Stimulated activated CD4-positive, alpha-beta T cell treated with anti-CD3 and anti-CD28 coated beads, Interleukin-4, amount 100 ng/mL, for 1 hour (primary cell): ENCODE results near the gene UBXN11.
A peak's percentile ranks its signal among the peaks of the same experiment; 100 is the strongest.

Experiments used
- DNase-seq: peaks from one replicate; pipeline ENCODE4 v3.0.0-alpha.2; 2020

Gene UBXN11

GRCh38 chr1:26283871-26284596, 22.4 kb downstream of the UBXN11 start:
- no peak for DNase-seq

- DNase-seq = no peak
Observed at GRCh38 chr1:26283279-26283853, 23.1 kb downstream of the UBXN11 start.

GRCh38 chr1:26282401-26282918, 24.0 kb downstream of the UBXN11 start:
- DNase-seq = no peak

- DNase-seq = no peak
Observed at GRCh38 chr1:26281971-26282370, 24.5 kb downstream of the UBXN11 start.

- DNase-seq = no peak
Observed at GRCh38 chr1:26281091-26281958, 25.1 kb downstream of the UBXN11 start.

- no peak for DNase-seq
Observed at GRCh38 chr1:26280333-26281042, 25.9 kb downstream of the UBXN11 start.

DNA sequence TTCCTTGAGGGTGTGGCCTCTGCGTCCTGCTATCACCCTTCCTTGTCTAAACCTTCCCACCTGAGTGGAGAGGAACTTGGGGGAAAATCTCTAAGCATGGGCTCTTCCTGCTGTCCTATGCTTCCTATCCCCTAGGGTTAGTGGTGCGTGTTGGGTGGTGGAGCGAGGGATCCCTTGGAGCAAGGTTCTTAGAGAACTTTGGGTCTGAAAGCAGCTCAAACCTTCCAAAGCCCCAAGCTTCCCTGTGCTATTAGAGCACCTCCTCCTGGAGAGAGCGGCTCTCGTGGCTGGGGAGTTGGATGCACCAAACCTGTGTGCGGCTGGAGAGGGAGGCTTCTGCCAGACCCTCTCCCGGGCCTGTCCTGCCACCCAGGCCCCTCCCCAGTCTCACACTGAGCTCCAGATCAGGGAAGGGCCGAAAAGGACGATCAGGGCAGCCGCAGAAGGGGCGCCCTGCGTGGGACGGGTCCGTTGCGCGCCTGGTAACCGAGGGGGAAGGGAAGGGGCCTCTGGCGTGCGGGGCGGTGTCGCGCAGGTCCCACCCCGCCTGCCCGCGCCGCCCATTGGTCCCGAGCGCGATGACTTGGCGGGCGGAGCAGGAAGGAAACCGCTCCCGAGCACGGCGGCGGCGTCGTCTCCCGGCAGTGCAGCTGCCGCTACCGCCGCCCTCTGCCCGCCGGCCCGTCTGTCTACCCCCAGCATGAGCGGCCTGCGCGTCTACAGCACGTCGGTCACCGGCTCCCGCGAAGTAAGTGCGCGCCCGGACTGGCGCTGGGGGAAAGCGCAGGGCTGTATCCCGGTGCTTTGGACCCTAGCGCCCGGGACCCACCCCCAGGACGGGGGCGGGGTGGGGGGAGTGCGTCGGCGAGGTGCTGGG, 26.7 kb downstream of the UBXN11 start, which contains the start of gene SH3BGRL3:
Gene SH3BGRL3 (plus strand): TSS at position 631 of the 877 bp plus-strand sequence. CDS start 70 bp downstream, at position 701.
- DNase-seq = peak; percentile 86

- DNase-seq = no peak
Observed at GRCh38 chr1:26278724-26279455, 27.5 kb downstream of the UBXN11 start.

GRCh38 chr1:26278303-26278702, 28.1 kb downstream of the UBXN11 start:
- no peak for DNase-seq

DNA sequence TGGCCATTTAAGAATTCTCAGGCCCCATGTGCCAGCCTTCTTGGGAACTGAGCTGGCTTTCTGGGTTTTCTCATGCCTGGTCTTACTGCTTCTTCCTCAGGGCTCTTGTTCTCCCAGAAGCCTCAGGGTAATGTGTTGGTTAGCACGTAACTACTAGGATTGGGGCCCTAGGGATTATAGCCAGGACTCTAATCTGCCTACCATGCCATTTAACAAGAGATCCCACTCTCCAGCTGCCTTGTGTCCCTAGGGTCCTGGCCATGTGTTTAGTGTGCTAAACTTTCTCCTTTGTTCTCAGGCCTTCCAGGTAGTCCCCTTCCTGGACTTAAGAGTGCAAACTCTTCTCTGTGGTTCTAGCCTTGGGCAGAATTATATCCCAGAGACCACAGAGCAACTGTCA, 28.7 kb downstream of the UBXN11 start:
- DNase-seq = no peak

GRCh38 chr1:26277261-26277661, 29.2 kb downstream of the UBXN11 start:
- no peak for DNase-seq

GRCh38 chr1:26276432-26276838, 30.0 kb downstream of the UBXN11 start:
- no peak for DNase-seq

GRCh38 chr1:26275580-26276431, 30.6 kb downstream of the UBXN11 start:
- peak; percentile 74 for DNase-seq

DNA sequence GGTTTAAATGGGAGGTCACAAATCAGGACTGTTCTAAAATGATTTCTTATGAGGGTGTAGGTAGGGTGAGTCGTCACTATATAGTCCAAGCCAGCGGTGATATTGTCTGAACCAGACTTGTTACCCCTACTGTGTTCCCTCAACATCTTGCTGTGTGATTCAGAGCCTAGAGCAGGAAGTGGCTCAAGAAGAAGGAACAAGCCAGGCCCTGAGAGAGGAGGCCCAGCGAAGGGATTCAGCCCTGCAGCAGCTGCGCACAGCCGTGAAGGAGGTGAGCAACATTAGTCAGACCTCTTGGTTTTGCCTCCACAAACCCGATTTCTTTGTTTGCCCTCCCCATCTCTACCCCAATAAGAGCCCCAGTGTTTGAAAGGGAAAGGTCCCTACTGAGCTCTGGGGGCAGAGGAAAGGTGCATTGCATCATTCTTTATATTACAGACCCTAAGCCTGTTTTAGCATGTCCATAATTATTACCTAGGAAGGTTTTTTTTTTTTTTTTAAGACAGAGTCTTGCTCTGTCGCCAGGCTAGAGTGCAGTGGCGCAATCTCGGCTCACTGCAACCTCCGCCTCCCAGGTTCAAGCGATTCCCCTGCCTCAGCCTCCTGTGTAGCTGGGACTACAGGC, 31.5 kb downstream of the UBXN11 start:
- DNase-seq = no peak

- no peak for DNase-seq
Observed at GRCh38 chr1:26269198-26269550, 37.3 kb downstream of the UBXN11 start.

- DNase-seq = no peak
Observed at GRCh38 chr1:26268290-26269197, 37.9 kb downstream of the UBXN11 start.

DNA sequence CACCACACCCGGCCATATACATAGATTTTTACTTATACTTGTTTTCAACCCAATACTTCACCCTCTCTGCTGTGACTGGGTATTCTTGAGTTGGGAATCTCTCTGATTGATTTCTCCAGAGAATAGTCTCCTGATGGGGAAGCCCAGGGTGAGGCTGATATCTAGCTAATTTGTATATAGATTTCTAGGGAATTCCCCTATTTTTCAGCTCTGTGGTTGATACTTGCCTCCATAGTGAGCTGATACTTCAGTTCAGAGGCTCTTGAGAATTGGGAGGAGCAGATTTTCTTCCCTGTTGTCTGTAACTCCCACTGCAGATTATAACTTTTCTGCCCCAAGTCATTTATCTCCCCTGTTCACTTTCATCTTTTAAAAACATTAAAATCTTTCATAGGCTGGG, 41.0 kb downstream of the UBXN11 start:
- DNase-seq = no peak

DNA sequence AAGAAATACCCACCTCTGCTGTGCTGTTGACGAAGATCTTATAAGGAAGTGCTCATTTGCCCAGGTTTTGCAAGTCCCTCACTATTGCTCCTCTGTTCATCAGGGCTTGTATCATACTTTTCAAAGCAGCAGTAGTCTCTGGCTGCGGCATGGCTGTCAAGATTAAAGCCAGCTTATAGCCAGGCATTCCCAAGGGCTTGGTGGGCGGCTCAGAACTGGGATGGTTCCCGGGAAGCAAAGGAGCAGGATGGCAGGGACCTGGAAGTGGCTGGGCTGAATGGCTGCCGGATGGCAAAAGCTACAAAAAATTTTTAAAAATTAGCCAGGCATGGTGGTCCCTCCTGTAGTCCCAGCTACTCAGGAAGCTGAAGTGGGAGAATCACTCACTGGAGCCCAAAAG, 43.2 kb downstream of the UBXN11 start:
- DNase-seq = no peak

DNA sequence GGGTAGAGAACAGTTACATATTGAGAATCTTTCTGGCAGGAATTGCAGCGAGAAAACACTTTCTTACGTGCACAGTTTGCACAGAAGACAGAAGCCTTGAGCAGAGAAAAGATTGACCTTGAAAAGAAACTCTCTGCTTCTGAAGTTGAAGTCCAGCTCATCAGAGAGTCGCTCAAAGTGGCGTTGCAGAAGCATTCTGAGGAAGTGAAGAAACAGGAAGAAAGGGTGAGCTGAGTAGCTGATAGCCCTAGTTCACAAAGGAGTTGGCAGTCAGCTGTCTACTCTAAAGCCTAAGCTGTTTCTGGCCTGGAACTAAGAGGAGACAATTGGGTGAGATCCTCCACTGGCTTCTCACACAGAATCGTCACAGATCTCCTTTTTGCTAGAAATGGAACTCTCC, 46.9 kb downstream of the UBXN11 start:
- DNase-seq = no peak
